Measurements from ENCODE around the gene DEPDC7.

Gene DEPDC7

DNA sequence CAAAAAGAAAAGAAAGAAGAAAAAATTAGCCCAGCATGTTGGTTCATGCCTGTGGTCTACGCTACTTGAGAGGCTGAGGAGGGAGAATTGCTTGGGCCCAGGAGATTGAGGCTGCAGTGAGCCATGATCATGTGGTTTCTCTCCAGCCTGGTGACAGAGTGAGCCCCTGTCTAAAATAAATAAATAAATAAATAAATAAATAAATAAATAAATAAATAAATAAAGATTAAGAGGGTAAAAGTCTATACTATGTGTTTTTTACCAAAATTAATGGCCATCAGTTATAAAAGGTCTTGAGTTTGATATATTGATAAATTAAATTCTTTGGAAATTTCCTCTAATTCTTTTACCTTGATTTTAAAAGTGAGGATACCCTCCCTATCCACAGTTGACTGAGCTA, 25.2 kb upstream of the DEPDC7 start:
- no peak for DNase-seq (ENCODE audit: low spot score)
- TF ChIP-seq, protein P1, sequence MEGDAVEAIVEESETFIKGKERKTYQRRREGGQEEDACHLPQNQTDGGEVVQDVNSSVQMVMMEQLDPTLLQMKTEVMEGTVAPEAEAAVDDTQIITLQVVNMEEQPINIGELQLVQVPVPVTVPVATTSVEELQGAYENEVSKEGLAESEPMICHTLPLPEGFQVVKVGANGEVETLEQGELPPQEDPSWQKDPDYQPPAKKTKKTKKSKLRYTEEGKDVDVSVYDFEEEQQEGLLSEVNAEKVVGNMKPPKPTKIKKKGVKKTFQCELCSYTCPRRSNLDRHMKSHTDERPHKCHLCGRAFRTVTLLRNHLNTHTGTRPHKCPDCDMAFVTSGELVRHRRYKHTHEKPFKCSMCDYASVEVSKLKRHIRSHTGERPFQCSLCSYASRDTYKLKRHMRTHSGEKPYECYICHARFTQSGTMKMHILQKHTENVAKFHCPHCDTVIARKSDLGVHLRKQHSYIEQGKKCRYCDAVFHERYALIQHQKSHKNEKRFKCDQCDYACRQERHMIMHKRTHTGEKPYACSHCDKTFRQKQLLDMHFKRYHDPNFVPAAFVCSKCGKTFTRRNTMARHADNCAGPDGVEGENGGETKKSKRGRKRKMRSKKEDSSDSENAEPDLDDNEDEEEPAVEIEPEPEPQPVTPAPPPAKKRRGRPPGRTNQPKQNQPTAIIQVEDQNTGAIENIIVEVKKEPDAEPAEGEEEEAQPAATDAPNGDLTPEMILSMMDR (IDR thresholded peaks at IDR 0.05; ENCODE audit: extremely low read depth, missing control alignments) = no peak

DNA sequence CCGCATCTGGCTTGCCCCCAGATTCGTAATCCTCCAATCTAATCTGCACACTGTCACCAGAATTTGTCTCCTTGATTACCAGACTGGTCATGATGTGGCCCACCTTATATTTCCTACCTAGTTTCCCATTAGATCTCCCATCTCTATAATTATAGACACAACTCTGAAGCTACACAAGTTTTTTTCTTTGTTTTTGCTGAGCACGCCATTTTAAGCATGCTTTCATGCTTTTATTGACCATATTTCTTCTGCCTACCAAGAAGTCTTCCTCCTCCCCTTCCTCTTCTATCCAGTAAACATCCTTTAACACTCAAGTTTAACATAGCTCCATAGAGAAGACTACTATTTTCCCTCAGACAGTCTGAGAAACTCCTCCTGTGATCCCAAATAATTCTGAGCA, 24.3 kb upstream of the DEPDC7 start:
- TF ChIP-seq, protein P1 (IDR thresholded peaks at IDR 0.05; ENCODE audit: extremely low read depth, missing control alignments) = no peak
- DNase-seq (ENCODE audit: low spot score) = no peak

DNA sequence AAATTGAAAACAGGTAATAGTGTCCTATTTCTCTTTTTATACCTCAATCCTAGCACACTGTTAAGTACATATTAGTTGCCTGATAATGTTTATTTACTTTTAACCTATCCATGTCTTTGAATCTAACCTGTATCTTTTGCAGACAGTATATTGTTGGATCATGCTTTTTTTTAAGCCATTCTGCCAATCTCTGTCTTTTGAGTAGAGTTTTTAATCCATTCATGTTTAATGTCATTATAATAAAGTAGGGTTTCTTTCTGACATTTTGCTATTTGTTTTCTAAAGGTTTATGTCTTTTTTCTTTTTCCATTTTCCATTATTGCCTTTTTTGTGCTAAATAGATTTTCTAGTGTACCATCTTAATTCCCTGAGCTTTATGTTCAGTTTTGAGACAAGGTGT, 23.8 kb upstream of the DEPDC7 start:
- no peak for DNase-seq (ENCODE audit: low spot score)
- TF ChIP-seq, protein P1 (IDR thresholded peaks at IDR 0.05; ENCODE audit: extremely low read depth, missing control alignments) = no peak

DNA sequence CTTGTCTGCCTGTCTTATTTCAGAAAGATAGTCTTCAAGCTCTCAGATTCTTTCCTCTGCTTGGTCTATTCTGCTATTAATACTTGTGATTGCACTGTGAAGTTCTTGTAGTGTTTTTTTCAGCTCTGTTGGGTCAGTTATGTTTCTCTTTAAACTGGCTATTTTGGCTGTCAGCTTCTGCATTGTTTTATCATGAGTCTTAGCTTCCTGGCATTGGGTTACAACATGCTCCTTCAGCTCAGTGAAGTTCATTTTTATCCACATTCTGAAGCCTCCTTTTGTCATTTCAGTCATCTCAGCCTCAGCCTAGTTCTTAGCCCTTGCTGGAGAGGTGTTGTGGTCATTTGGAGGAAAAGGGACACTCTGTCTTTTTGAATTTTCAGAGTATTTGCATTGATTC, 15.5 kb upstream of the DEPDC7 start:
- no peak for DNase-seq (ENCODE audit: low spot score)
- TF ChIP-seq, protein P1 (IDR thresholded peaks at IDR 0.05; ENCODE audit: extremely low read depth, missing control alignments) = no peak

DNA sequence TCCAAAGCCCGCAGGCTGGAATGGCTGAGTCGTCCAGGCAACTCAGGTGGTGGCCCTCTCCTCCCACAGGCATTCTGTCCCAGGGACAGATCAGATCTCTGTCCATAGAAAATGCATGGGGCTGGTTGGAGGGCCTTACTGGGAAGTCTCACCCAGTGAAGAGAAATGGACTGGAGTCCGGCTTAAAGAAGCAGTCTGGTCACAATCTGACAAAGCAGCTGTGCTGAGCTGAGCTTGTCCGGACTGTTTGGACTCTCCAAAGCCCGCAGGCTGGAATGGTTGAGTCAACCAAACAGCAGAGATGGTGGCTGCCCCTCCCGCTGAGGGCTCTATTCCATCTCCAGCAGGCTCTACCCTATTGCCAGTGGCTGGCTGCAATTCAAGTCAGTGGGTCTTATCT, 14.4 kb upstream of the DEPDC7 start:
- TF ChIP-seq, protein P1 (IDR thresholded peaks at IDR 0.05; ENCODE audit: extremely low read depth, missing control alignments) = no peak
- no peak for DNase-seq (ENCODE audit: low spot score)

DNA sequence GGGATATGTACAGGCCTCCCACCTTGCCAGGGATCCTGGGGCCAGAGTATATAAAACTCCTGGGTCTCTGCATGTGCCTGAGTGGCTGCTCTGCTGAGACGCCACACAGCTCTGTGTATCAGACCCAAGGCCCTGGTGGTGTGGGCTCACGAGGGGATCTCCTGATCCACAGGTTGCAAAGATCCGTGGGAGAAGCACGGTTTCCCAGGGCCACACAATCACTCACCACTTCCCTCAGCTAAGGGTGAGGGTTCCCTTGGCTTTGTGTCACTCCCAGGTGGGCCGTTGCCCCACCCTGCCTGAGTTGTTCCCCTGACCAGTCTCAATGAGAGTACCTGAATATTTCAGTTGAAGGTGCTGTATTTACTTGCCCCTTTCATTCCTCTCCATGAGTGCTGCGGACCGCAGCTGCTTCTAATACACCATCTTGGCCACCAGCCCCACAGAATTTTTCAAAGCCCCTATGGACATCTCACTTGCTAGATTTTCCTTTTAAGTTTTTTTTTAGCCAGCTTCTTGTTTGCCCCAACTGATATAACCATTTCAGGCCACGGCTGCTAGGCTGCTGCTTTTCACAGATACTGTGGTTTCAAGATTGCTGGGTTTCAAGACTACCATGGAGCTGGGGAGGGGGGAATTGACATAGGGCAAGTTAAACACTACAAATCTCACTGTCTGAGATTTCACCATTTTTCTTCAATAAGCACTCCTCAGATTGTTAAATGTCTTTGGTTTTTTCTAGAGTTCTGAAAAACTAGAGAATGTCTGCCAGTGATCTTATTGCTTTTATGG, 13.7 kb upstream of the DEPDC7 start:
- no peak for DNase-seq (ENCODE audit: low spot score)
- TF ChIP-seq, protein P1 (IDR thresholded peaks at IDR 0.05; ENCODE audit: extremely low read depth, missing control alignments) = no peak

DNA sequence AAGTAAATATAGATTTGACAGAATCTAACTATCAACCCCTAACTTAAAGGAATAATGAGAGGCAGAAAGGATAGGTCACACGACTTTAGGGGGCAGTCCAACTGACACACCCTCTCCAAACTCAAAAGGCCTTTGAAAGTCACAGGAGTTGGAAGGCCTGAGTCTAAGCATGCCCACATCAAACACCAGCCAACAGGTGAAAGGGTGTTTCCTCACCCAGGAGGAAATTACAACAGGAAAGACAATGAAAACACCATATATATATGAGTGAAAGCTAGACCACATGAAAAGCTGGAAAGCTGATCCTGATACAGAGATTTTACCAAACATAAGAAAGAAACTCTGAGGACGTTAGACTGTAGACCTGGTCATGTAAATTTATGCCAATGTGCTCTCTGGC, 10.5 kb upstream of the DEPDC7 start:
- DNase-seq (ENCODE audit: low spot score) = no peak

More for the DNA sequence above, 10.5 kb upstream of the DEPDC7 start:
- TF ChIP-seq, protein P1 (IDR thresholded peaks at IDR 0.05; ENCODE audit: extremely low read depth, missing control alignments) = no peak
